Mesenchymal stem cell (in vitro differentiated cells and primary cell): ENCODE data around the gene ODR4.

Experiments used
- DNase-seq: peaks from one replicate; pipeline ENCODE4 v3.0.0-alpha.2; 2013
- H2AFZ ChIP-seq: one replicate; pipeline ENCODE4 v1.6.1; 2013; ENCODE audit warnings: low read depth, mild to moderate bottlenecking, control low read depth, inconsistent platforms, low read length, moderate library complexity
- H2AK5ac ChIP-seq: 2 replicates; pipeline ENCODE4 v1.6.1; 2013; ENCODE audit warnings: low read length, moderate library complexity, mild to moderate bottlenecking, inconsistent platforms; ENCODE audit not compliant: severe bottlenecking
- H2BK120ac ChIP-seq: one replicate; pipeline ENCODE4 v1.6.1; 2013; ENCODE audit warnings: low read depth, mild to moderate bottlenecking, inconsistent platforms, low read length, moderate library complexity
- H2BK12ac ChIP-seq, 2 experiments: one replicate each; pipeline ENCODE4 v1.6.1; 2013; ENCODE audit warnings: inconsistent platforms in 2 of 2, low read length in 2 of 2, mild to moderate bottlenecking in 2 of 2, moderate library complexity in 2 of 2, control low read depth in 1 of 2
- H2BK15ac ChIP-seq: one replicate; pipeline ENCODE4 v1.6.1; 2013; ENCODE audit warnings: mild to moderate bottlenecking, low read depth, inconsistent platforms; ENCODE audit not compliant: poor library complexity, severe bottlenecking
- H2BK5ac ChIP-seq: 2 replicates; pipeline ENCODE4 v1.6.1; 2013; ENCODE audit warnings: low read depth, mild to moderate bottlenecking, low read length, control low read depth, inconsistent platforms; ENCODE audit not compliant: poor library complexity, severe bottlenecking
- H3K14ac ChIP-seq, 2 experiments: one replicate each; pipeline ENCODE4 v1.6.1; 2013; ENCODE audit warnings: inconsistent platforms in 2 of 2, low read length in 2 of 2, control low read depth in 1 of 2, mild to moderate bottlenecking in 1 of 2, moderate library complexity in 1 of 2
- H3K18ac ChIP-seq, 2 experiments: one replicate each; pipeline ENCODE4 v1.6.1; 2013; ENCODE audit warnings: inconsistent platforms in 2 of 2, low read length in 2 of 2, control low read depth in 1 of 2, low read depth in 1 of 2, mild to moderate bottlenecking in 1 of 2
- H3K23ac ChIP-seq, 2 experiments: one replicate each; pipeline ENCODE4 v1.6.1; 2013; ENCODE audit warnings: inconsistent platforms in 2 of 2, low read length in 2 of 2, mild to moderate bottlenecking in 2 of 2, moderate library complexity in 2 of 2, control low read depth in 1 of 2
- H3K27ac ChIP-seq: 2 replicates; pipeline ENCODE4 v1.5.1; 2013; ENCODE audit warnings: mild to moderate bottlenecking, moderate library complexity, low read length, control low read depth, inconsistent platforms; ENCODE audit not compliant: poor library complexity, severe bottlenecking
- H3K27me3 ChIP-seq, 2 experiments: 2 replicates each; pipeline versions ENCODE4 v1.6.1 to v1.7.0; 2013; ENCODE audit warnings: low read length in 2 of 2, mild to moderate bottlenecking in 2 of 2, moderate library complexity in 2 of 2, control low read depth in 1 of 2, inconsistent platforms in 1 of 2; ENCODE audit not compliant: control insufficient read depth in 1 of 2, insufficient read depth in 1 of 2
- H3K36me3 ChIP-seq, 2 experiments: 2 replicates each; pipeline versions ENCODE4 v1.6.1 to v1.7.0; 2013; ENCODE audit warnings: low read length in 2 of 2, control low read depth in 1 of 2, inconsistent platforms in 1 of 2, low read depth in 1 of 2, mild to moderate bottlenecking in 1 of 2; ENCODE audit not compliant: insufficient read depth in 2 of 2, control insufficient read depth in 1 of 2
- H3K4ac ChIP-seq, 2 experiments: one replicate each; pipeline ENCODE4 v1.6.1; 2013; ENCODE audit warnings: inconsistent platforms in 2 of 2, low read length in 2 of 2, mild to moderate bottlenecking in 2 of 2, moderate library complexity in 2 of 2, control low read depth in 1 of 2, low read depth in 1 of 2
- H3K4me1 ChIP-seq: 2 replicates; pipeline ENCODE4 v1.6.1; 2013; ENCODE audit warnings: low read depth, low read length, control low read depth; ENCODE audit not compliant: control insufficient read depth, insufficient read depth
- H3K4me2 ChIP-seq: 2 replicates; pipeline ENCODE4 v1.6.1; 2013; ENCODE audit warnings: low read length, mild to moderate bottlenecking, inconsistent platforms; ENCODE audit not compliant: poor library complexity, severe bottlenecking
- H3K4me3 ChIP-seq, 2 experiments: 2 replicates each; pipeline versions ENCODE4 v1.5.1 to v1.7.0; 2013; ENCODE audit warnings: low read length in 2 of 2, mild to moderate bottlenecking in 2 of 2, control low read depth in 1 of 2, low read depth in 1 of 2; ENCODE audit not compliant: insufficient read depth in 1 of 2
- H3K79me1 ChIP-seq: replicated peaks from 2 replicates; pipeline ENCODE4 v1.6.1; 2013; ENCODE audit warnings: mild to moderate bottlenecking, control low read depth, low read length, inconsistent platforms; ENCODE audit not compliant: poor library complexity, severe bottlenecking
- H3K9ac ChIP-seq: 2 replicates; pipeline ENCODE4 v1.7.0; 2013; ENCODE audit warnings: mild to moderate bottlenecking, low read length, moderate library complexity
- H3K9me3 ChIP-seq: 2 replicates; pipeline ENCODE4 v1.7.0; 2013; ENCODE audit warnings: mild to moderate bottlenecking, low read length; ENCODE audit not compliant: control insufficient read depth
- H4K8ac ChIP-seq: one replicate; pipeline ENCODE4 v1.6.1; 2013; ENCODE audit warnings: inconsistent platforms, mild to moderate bottlenecking, low read length, moderate library complexity
- H4K91ac ChIP-seq: one replicate; pipeline ENCODE4 v1.6.1; 2013; ENCODE audit warnings: mild to moderate bottlenecking, low read length, inconsistent platforms
- WGBS: methylation state at CpG from one replicate; pipeline ENCODE4 v1.1.7; 2013; ENCODE audit warnings: mixed read lengths; 5-methylcytosine and 5-hydroxymethylcytosine counted together

The ODR4 gene

GRCh38 chr1:186409091-186409490 lies 33.5 kb downstream of the ODR4 start:
- Histone ChIP-seq H3K4me1 (no peaks in the 10 kb centered on the region), H3K9me3 (no peaks in the 10 kb centered on the region), H4K8ac (no peak overlapping the region), H3K36me3 (peaks cover 2 to 79% of the 10 kb centered on the region in 2 experiments), H4K91ac (no peak overlapping the region), H2BK5ac (no peak overlapping the region), H3K14ac (no peak overlapping the region), H3K79me1 (no peaks in the 10 kb centered on the region), H2BK120ac (no peak overlapping the region), H3K27me3 (no peaks in the 10 kb centered on the region), H3K23ac (no peak overlapping the region), H3K27ac (no peak overlapping the region), H2AK5ac (no peak overlapping the region), H3K4me3 (no peak overlapping the region), H2AFZ (no peak overlapping the region), H2BK12ac (no peak overlapping the region), H3K4me2 (no peak overlapping the region), H3K18ac (no peak overlapping the region), H2BK15ac (no peak overlapping the region), H3K9ac (no peak overlapping the region), H3K4ac (no peak overlapping the region)
- DNase-seq: peak; percentile 18
- 95% methylated on average over 2 of the region's 3 CpGs for WGBS

- Histone ChIP-seq H2AK5ac (no peak overlapping the region), H2BK12ac (no peak overlapping the region), H3K27me3 (no peaks in the 10 kb centered on the region), H3K9me3 (no peaks in the 10 kb centered on the region), H2BK120ac (no peak overlapping the region), H3K18ac (no peak overlapping the region), H3K4me1 (no peaks in the 10 kb centered on the region), H3K9ac (no peak overlapping the region), H3K79me1 (no peaks in the 10 kb centered on the region), H3K36me3 (peaks cover 2 to 63% of the 10 kb centered on the region in 2 experiments), H3K14ac (no peak overlapping the region), H4K91ac (no peak overlapping the region), H3K4me2 (no peak overlapping the region), H2AFZ (no peak overlapping the region), H2BK15ac (no peak overlapping the region), H2BK5ac (no peak overlapping the region), H3K27ac (no peak overlapping the region), H3K4me3 (no peak overlapping the region), H3K23ac (no peak overlapping the region), H3K4ac (no peak overlapping the region), H4K8ac (no peak overlapping the region)
- no peak for DNase-seq
- WGBS: no CpG with 5 or more reads among the region's 1 CpG
Observed at GRCh38 chr1:186413319-186413718, 37.7 kb downstream of the ODR4 start.

- no peak overlapping the region for H3K4ac ChIP-seq
- H2BK15ac ChIP-seq: no peak overlapping the region
- no peak overlapping the region for H4K8ac ChIP-seq
- peaks cover 2% of the 10 kb centered on the region for H3K4me1 ChIP-seq
- H2AFZ ChIP-seq: no peak overlapping the region
- H3K27me3 ChIP-seq: no peaks in the 10 kb centered on the region
- no peaks in the 10 kb centered on the region for H3K79me1 ChIP-seq
- no peak overlapping the region for H4K91ac ChIP-seq
- peak; percentile 60 for DNase-seq
- H3K4me3 ChIP-seq: no peak overlapping the region
- no peak overlapping the region for H2BK5ac ChIP-seq
- no CpG with 5 or more reads among the region's 4 CpGs for WGBS
- peaks cover 2 to 34% of the 10 kb centered on the region in 2 experiments for H3K36me3 ChIP-seq
- no peak overlapping the region for H3K18ac ChIP-seq
- no peaks in the 10 kb centered on the region for H3K9me3 ChIP-seq
- H3K4me2 ChIP-seq: no peak overlapping the region
- no peak overlapping the region for H2BK120ac ChIP-seq
- no peak overlapping the region for H3K14ac ChIP-seq
- no peak overlapping the region for H3K9ac ChIP-seq
- no peak overlapping the region for H3K27ac ChIP-seq
- H2BK12ac ChIP-seq: no peak overlapping the region
- H2AK5ac ChIP-seq: no peak overlapping the region
- no peak overlapping the region for H3K23ac ChIP-seq
Observed at GRCh38 chr1:186418503-186418902, 42.9 kb downstream of the ODR4 start.

- no peak overlapping the region for H3K14ac ChIP-seq
- H3K9ac ChIP-seq: peak overlapping the region; percentile 70
- no peak overlapping the region for H2BK15ac ChIP-seq
- H3K4me2 ChIP-seq: no peak overlapping the region
- H3K18ac ChIP-seq: no peak overlapping the region
- no peak overlapping the region for H2AK5ac ChIP-seq
- H3K36me3 ChIP-seq: peaks cover 2 to 31% of the 10 kb centered on the region in 2 experiments
- peaks cover 2% of the 10 kb centered on the region for H3K4me1 ChIP-seq
- peak; percentile 21 for DNase-seq
- peak overlapping the region in 1 of 2 experiments; percentile 33 for H3K4me3 ChIP-seq
- H3K27ac ChIP-seq: no peak overlapping the region
- H4K91ac ChIP-seq: peak overlapping the region; percentile 50
- no peaks in the 10 kb centered on the region for H3K27me3 ChIP-seq
- no peaks in the 10 kb centered on the region for H3K9me3 ChIP-seq
- no peak overlapping the region for H2BK5ac ChIP-seq
- no peak overlapping the region for H2AFZ ChIP-seq
- no peak overlapping the region for H3K23ac ChIP-seq
- no peak overlapping the region for H2BK120ac ChIP-seq
- H3K79me1 ChIP-seq: no peaks in the 10 kb centered on the region
- no peak overlapping the region for H4K8ac ChIP-seq
- H2BK12ac ChIP-seq: no peak overlapping the region
- H3K4ac ChIP-seq: no peak overlapping the region
Observed at GRCh38 chr1:186420311-186420710, 44.7 kb downstream of the ODR4 start.
